Cardiac septum (tissue), 1 donor: ENCODE measurements around the gene HNF1A. TPM values are rescaled to one million over a fixed set of nuclear protein-coding genes. Genes with fewer than 3 reads are reported as not detected.

Source experiments
- DNase-seq: peaks from one replicate; pipeline ENCODE4 v3.0.0-alpha.2; 2020; ENCODE audit warnings: low spot score
- intact Hi-C: fragments of 100-400 bp; cut with DNase I; formaldehyde crosslinking; loops from one replicate; pipeline ENCODE4 v1.14.0; 2022
- total RNA-seq: library from RNA; stranded (reverse); fragmentation: NEBNext Ultra II Directional; extraction: Animal tissue kit (Norgen Biotek cat#: 25700); gene quantifications from one replicate; pipeline ENCODE4 v1.2.1, GENCODE V29; 2021
- donor health status: DM: no; HTN: no; CAD: no.

The HNF1A gene
- total RNA-seq, 1 donor from 2014 or later: not detected

DNA sequence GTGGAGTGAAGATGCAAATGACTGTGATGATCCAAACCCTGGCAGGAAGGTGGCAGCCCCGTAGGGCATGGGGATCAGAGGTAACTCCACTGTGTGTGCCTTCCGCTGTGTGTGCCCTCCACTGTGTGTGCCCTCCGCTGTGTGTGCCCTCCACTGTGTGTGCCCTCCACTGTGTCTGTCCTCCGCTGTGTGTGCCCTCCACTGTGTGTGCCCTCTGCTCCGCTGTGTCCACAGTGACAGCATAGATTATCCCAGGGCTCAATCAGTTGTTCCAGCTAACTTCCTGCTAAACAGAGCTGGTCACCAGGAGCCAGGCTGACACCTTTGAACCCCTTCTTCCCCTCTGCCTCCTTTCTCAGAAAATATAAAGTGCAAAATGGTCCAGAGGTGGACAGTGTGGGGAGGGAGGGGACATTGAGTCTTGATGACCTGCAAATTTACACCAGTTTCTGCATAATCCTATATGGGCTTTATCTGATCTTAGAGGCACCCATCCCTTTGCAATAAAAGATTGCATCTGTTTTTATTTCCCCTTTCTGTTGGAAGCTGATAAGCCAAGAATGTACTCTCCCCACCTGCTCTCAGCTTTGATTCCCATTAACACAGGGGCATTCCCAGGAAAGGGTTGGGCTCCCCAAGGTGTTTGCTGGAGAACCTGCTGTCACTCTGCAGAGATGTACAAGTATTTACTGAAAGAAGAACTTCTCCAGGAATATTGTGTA, 21.6 kb upstream of the HNF1A start:
- intact Hi-C loops: no loop called here
- no peak for DNase-seq

DNA sequence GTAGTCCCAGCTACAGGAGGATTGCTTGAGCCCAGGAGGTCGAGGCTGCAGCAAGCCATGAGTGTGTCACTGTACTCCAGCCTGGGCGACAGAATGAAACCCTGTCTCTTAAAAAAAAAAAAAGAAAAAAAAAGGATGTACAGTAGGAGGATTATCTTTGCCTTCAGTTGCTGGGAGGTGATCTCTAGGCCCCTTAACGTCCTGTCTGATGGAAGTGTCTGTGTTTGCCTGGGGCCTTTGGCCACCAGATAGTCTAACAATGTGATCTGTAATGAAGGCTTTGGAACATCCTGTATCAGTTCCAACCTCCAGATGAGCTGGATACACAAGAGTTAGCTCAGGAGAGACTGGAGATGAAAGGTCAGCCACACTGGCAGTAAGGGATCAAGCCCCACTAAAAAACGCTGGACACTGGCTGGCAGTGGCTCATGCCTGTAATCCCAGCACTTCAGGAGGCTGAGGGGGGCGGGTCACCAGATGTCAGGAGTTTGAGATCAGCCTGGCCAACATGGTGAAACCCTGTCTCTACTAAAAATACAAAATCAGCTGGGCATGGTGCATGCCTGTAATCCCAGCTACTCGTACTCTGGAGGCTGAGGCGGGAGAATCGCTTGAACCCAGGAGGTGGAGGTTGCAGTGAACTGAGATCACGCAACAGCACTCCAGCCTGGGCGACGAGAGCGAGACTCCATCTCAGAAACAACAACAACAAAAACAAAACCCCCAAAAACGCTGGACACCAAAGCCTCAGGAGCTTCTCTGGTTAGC, 19.0 kb upstream of the HNF1A start:
- intact Hi-C loops: no loop called here
- no peak for DNase-seq

DNA sequence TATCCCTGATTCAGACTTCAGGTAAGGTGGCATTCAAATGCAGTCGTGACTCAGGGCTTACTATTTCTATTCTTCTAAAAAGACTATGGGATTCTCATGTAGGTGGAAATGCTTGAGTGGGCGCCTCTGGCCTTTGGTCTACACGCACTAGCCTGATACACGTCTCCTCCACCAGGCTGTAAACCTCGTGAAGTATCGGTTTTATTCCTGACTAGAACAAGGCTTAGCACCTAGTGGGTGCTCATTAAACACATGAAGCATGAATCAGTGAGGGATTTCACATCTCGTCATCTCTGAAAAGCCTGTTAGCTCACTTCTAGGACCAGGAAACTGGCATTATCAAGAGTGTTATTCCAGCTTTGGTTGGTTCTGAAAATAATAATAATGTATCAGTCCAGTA, 17.7 kb upstream of the HNF1A start:
- DNase-seq: no peak
- intact Hi-C loops: no loop called here

DNA sequence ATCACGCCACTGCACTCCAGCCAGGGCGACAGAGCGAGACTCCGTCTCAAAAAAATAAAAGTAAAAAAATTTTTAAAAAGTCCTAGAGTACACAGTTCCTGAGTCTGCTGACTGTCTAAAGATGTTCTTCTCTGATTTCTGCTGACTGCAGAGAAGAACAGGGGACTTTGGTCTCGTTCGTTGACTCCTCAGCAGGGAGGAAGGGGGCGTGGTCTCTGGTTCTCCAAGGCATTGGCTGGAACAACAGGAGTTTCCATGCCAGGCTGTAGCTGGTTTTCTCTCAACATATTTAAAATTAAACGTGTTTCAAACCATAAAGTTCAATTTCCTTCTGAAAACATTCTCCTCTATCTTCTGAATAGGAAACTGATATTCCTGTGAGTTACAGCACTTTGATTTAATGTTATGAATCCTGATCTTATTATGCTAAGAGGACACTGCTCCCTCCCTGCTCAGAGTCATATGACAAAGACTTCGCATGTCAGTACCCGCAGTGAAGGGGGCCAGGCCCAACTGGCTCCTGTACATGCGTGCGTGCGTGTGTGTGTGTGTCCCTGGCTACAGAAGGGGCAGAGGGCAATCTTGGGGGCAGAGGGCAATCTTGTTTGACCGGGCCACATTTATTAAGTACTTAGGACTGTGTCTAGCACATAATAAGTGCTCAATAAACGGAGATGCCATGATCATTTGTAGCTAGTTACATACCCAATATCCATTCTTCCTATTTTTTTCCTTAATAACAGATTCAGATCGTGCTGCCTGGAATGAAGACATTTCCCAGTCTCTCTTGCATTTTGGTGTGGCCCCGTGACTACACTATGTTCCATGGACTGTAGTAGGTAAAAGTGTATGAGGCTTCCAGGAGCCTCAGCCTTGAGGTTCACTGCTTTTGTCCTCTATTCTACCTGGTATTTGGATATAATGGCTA, 16.5 kb upstream of the HNF1A start:
- DNase-seq: no peak
- intact Hi-C loops: no loop called here

DNA sequence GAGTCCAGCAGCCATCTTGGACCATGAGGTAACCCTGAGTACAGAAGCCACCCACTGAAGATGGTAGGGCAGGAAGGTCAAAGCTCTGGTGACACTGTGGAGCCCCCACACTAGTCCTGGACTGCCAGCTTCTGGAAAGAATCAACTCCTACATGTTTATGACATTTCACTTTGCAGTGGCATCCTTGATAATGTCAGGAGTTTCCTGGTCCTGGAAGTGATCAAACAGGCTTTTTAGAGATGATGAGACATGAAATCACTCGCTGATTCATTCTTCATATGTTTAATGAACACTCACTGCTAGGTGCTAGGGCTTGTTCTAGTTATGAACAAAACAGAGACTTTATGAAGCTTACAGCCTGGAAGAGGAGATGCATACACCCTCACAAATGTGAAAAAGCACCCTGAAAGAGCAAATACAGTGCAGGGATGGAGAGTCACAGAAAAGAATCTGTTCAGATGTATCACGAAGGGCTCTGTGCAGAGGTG, 15.8 kb upstream of the HNF1A start:
- DNase-seq: no peak
- intact Hi-C loops: no loop called here

DNA sequence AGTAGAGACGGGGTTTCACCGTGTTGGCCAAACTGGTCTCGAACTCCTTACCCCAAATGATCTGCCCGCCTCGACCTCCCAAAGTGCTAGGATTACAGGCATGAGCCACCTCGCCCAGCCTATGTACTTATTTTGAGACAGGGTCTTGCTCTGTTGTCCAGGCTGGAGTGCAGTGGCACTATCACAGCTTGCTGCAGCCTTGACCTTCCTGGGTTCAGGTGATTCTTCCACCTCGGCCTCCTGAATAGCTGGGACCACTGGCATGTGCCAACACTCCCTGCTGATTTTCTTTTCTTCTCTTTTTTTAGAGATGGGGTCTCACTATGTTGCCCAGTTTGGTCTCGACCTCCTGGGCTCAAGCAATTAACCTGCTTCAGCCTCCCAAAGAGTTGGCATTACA, 14.0 kb upstream of the HNF1A start:
- no peak for DNase-seq
- intact Hi-C loops: no loop called here

DNA sequence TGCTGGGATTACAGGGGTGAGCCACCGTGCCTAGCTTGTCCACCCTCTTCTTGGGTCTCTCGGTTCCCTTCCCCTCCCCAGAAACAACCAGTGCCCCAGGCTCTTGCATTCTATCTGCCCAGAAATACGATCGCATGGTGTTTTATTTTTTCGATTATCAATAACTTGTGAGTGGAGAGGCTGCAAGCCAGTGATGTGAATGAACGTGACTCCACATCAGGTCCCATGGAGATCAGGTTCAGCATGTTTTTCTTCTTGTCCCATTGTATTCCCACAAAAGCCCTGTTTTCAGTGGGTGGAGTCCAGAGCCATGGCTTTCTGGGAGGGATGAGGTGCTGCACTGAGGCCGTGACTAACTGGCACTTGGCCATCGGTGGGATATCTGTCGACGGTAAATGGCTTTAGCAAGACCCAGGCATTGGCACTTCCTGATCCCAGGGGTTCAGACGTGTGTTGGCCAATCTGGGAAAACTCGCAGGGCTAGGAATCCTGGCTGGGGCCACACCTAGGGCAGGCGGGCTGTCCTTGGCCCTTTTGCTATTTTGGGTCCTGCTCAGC, 12.7 kb upstream of the HNF1A start:
- intact Hi-C loops: no loop called here
- DNase-seq: no peak

DNA sequence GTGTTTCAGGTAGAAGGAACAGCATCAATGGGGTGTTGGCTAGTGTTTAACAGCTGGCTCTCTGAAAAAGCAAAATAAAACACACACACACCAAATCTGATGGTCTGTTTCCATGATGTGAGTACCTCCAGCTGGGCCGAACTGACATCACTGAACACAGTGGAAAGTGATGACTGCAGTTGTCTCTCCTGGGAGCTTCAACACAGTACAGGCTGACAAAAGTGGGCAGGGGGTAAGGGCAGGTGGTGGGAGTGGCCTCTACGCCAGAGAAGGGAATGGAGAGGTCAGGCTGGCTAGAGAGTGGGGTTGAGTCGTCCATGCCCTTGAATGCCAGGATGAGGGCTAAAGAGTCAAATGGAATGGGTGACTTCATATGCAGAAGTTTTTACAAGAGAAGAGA, 8.0 kb upstream of the HNF1A start:
- intact Hi-C loops: loop anchor here (5.0 kb wide), 3 partner anchors 123 to 388 kb away; partner anchors contain the start of gene POP5

DNA sequence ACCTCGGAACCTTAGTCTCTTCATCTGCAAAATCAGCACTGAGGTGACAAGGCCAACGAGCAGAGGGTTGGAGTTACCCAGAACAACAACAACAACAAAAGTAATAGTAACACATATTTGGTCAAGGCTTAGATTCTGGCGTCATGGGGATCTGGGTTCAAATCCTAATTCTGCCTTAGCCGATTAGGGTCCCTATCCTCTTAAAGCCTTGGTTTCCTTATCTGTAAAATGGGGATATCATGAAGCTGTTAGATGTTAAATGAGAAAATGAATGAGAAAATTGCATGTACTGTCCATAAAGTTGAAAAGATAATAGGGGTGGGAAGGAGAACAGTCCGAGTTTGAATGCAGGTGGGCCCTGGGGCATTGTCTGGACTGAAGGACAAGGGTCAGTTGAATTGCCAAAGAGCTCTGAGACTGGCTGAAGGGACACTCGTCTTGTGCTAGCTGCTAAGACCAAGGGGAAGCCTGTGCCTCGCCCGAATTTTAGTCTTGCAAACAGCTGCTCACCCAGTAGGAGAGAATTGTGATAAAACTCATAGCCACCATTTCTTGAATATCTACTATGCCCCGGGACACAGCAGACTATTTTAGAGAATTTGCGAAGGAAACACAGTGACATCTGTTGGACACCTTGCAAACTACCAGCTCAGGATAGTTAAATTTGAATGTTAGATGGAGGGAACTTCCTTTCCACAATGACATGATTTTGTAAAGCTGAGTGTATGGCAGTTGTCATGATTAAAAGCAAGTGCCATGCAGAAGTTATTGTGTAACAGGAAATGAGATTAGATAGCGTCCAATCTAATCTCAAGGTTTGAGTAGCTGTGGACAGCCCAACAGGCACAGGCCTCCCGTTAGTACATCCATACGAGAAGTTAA, 6.8 kb upstream of the HNF1A start:
- intact Hi-C loops: loop anchor here (5.0 kb wide), 3 partner anchors 124 to 389 kb away; partner anchors contain the start of gene POP5
- no peak for DNase-seq

More for the DNA sequence above, 8.0 kb upstream of the HNF1A start:
- DNase-seq: no peak

DNA sequence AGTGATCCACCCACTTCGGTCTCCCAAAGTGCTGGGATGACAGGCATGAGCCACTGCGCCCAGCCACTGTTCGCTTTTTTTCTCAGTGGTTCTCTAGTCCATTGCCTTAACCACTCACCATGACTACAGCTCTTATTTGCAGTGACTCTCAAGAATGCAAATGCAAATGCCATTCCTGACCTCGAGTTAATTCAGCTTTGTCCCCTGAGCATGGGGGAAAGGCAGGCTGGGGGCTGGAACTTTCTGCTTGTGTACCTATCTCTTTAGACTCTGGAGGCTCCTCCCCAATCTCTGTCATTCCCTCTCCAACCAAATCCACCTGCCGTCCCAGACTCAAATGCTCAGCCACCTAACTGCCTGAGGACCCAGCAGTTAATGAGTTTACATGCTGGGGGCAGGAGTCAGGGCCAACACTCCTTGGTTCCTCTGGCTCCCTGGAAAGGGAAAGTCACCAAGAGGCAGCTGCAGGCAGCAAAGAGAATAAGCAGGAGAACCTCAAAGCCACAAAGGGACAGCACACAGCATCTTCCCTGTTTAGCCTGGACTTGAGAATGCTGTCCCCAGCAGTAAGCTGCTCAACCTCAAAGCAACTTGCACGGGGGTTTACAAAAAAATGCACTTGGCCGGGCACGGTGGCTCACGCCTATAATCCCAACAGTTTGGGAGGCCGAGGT, 5.3 kb upstream of the HNF1A start:
- intact Hi-C loops: loop anchor here (5.0 kb wide), 3 partner anchors 126 to 391 kb away; partner anchors contain the start of gene POP5
- DNase-seq: no peak

DNA sequence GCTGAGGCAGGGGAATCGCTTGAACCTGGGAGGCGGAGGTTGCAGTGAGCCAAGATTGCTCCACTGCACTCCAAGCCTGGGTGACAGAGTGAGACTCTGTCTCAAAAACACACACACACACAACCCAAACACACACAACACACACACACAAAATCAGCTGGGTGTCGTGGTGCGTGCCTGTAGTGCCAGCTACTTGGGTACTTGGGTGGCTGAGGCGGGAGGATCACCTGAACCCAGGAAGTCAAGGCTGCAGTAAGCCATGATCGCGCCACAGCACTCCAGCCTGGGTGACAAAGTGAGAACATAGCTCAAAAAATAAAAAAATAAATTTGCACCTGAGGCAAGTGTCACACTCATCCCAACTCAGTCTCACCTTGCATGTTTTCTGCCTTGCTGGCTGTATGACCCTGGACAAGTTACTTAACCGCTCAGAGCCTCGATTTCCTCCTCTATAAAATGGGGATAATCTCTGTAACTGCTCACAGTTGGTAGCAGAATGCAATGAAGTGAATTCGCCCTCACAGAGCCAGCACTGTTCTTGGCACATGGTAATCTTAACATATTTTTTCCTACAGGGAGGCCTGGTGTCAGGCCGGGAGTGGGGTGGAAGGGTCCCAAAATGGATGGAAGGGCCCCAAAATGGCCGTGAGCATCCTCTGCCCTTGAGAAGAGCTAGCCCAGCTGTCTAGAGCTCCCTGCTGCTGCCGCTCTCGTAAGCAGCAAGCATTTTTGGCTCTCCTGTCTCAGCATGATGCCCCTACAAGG, 630 bp upstream of the HNF1A start:
- no peak for DNase-seq
- intact Hi-C loops: no loop called here

DNA sequence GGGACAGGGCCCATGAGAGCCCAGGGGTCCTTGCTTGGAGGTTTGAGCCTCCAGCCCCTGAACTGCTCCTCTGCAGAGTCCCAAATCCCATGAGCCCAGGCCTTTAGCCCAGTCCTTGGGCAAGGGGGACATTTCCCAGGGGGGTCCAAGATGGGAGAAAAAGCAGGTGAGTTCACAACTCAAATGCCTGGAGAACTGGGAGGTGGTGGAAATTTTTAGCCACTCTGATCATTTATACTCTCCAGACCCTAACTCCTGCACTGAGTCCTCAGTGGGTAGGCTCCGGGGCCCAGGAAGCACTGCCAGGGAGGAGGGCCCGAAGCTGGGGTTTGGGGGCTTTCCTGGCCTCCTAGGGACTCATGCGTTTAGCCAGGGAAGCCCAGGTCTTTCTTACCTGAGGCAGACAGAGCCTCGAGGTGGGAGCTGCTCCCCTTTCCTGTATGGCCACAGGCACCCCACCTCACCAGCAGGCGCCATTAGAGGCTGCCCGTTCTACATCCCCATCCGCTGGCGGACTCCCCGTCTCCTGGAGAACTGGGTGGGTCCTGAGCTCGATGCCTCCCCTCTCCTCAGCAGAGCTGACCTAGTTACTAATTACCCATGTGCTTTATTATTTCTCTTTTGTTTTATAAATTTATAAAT, 998 bp downstream of the HNF1A start:
- DNase-seq: no peak

DNA sequence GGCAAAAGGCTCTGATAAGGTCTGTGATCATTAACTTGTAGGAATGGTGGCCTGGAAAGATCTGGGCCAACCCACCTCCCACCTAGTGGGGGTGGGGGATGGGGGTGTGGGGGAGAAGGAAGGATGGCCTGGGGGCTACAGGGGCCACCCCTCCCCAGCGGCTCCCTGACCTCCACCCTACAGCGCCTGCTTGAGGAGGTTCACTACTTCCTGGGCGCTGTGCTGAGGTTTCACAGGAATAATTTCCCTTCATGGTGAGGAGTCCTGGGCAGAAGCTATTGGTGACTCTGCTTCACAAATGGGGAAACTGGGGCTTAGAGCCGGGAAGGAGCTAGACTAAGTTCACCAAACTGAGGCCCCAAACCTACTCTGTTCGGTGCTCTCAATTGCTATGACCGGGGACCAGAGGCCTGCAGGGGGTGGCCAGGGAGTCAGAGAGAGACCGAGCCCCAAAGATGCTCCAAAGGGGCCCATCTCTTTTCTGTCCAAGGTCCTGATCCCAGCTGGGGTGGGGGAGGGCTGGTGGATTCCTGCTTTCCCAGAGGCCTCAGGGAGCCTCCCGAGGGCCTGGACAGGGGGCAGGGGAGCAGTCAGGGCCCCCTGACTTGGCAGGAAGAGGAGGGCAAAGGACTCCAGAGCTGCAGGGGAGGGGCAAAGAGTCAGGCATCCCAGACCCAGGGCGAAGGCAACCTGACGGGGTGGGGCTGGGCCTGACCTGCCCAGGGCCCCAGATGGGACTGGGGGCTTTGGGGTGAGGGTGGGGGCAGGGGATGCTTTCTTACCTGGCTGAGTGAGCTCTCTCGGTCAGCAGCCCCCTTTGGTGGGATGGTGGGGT, 1.7 kb downstream of the HNF1A start:
- DNase-seq: no peak
- intact Hi-C loops: no loop called here

More for the DNA sequence above, 998 bp downstream of the HNF1A start:
- intact Hi-C loops: no loop called here

DNA sequence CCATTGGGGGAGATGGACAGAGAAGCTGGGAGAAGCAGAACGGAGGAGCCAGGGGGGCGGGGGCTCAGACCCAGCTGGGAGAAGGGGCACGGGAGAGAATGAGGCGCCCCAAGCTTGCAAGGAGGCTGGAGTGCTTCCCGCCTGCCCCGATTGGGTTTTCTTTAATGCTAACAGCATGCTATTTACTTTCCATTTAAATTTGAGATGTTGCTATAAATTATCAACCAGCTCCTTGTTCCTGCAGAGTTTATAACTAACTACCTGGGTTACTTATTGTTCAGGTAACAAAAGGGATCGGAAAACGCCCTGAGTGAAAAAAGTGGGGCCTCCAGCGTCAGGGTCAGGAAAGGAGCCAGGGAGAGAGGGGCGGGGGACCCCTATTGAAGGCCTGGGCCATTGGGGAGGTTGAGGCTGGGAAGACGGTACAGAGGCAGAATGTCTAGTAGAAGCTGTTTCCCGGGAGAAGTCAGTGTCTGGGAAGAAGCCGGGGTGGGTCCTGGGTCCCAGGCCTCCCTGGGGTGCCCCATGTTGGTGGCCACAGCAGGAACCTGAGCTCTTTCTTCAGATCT, 2.5 kb downstream of the HNF1A start:
- intact Hi-C loops: no loop called here
- no peak for DNase-seq

DNA sequence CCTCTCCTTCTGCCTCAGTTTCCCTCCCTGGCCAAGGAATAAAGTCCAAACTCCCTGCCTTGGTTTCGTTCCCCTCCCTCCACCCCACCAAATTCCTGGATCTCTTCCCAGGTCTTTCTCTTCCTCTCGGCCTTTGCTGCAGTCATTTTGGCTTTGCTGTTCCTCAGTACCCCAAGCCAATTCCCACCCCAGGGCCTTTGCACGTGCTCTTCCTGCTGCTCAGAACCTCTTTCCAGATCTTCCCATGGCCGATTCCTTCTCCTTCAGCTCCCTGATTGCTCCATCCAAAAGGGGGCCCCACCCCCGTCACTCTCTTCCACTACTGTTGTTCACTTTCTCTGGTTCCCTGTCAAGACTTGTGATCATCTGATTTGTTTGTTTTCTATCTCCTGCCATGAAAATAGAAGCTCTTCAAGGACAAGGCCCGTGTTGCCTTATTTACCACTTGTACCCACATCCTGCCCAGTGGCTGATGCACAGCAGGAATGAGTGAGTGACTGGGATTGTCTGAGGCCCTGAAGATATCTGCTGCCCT, 3.1 kb downstream of the HNF1A start:
- intact Hi-C loops: no loop called here
- no peak for DNase-seq
